ENCODE results near the gene PIKFYVE. TPM values are rescaled to one million over a fixed set of nuclear protein-coding genes. Genes with fewer than 3 reads are reported as not detected.
"Not testable (repeated sequence)": the region's sequence is repeated elsewhere in the genome, so short reads cannot be mapped to it uniquely, and the experiment has no call there.

Gene PIKFYVE
- total RNA-seq (2021), result 25.7 and 27.2 TPM in 2 replicates
- long read RNA-seq, partial matches to known transcripts, result 3 of 8 reads
- long read RNA-seq, other reads (novel, unspliced or antisense), result 5 of 8 reads

- peak within 1 kb of the TSS; percentile 89 for H3K4me2 ChIP-seq (ENCODE audit: insufficient read depth, insufficient read length, low read length)
- no peaks in the 10 kb centered on the region for H3K4me1 ChIP-seq (ENCODE audit: insufficient read depth, low read length)
- Mint-ChIP-seq H3K9me3 (peaks cover 4 to 5% of the 10 kb centered on the region in 2 experiments; a peak in 1 of 5 replicates), H3K36me3 (ENCODE audit: insufficient read depth in 1 of 3, low read depth in 3 of 3) (peaks cover 2 to 8% (median 2%) of the 10 kb centered on the region in 3 experiments; a peak in 6 of 7 replicates), H3K4me3 (peak within 1 kb of the TSS; percentile 91 to 98), H3K27ac (peak within 1 kb of the TSS; percentile 96 to 98 (median 98)), H3K4me1 (peaks cover 31 to 33% of the 10 kb centered on the region in 2 experiments), H3K27me3 (ENCODE audit: low read depth) (no peaks in the 10 kb centered on the region)
- no peak within 1 kb of the TSS for H3T11ph ChIP-seq (ENCODE audit: low read length)
- WGBS (ENCODE audit: extremely low coverage, insufficient read length, low lambda C conversion rate), result no CpG with 5 or more reads among the region's 50 CpGs
- no peaks in the 10 kb centered on the region for H3K9me3 ChIP-seq (ENCODE audit: control insufficient read depth, low read depth, low read length)
- peaks cover 18% of the 10 kb centered on the region for H3K79me2 ChIP-seq (ENCODE audit: insufficient read depth, low read length)
- peaks cover 3% of the 10 kb centered on the region for H3K79me1 ChIP-seq (ENCODE audit: insufficient read depth, low read depth, low read length, poor library complexity, severe bottlenecking)
- H2AFZ ChIP-seq (ENCODE audit: low read length), result peak within 1 kb of the TSS; percentile 1
- no peak within 1 kb of the TSS for H2BK15ac ChIP-seq (ENCODE audit: low read depth, low read length)
- H4K91ac ChIP-seq (ENCODE audit: insufficient read length, low read depth, low read length), result no peak within 1 kb of the TSS
- peak within 1 kb of the TSS; percentile 84 for H3K27ac ChIP-seq (ENCODE audit: insufficient read length, low read depth, low read length)
- peak; percentile 98 for DNase-seq
- H3K14ac ChIP-seq (ENCODE audit: insufficient read depth, low read length), result no peak within 1 kb of the TSS
- H2BK20ac ChIP-seq (ENCODE audit: low read depth, low read length, poor library complexity, severe bottlenecking), result no peak within 1 kb of the TSS
- H2BK5ac ChIP-seq (ENCODE audit: insufficient read length, low read length), result no peak within 1 kb of the TSS
- no peak for TF ChIP-seq CTCF (conservative IDR thresholded peaks at IDR 0.05)
- H2BK120ac ChIP-seq (ENCODE audit: low read depth, low read length, poor library complexity, severe bottlenecking), result no peak within 1 kb of the TSS
- no peak within 1 kb of the TSS for H4K5ac ChIP-seq (ENCODE audit: insufficient read length, low read depth, low read length)
- H3K56ac ChIP-seq (ENCODE audit: insufficient read length, low read depth, low read length), result no peak within 1 kb of the TSS
- no peak within 1 kb of the TSS for H4K8ac ChIP-seq (replicated peaks; ENCODE audit: insufficient read length, low read depth, low read length)
- no peaks in the 10 kb centered on the region for H4K20me1 ChIP-seq (ENCODE audit: control insufficient read depth, insufficient read depth, insufficient read length)
- peak within 1 kb of the TSS; percentile 35 for H3K18ac ChIP-seq (ENCODE audit: insufficient read length, low read depth, low read length)
- H2BK12ac ChIP-seq (ENCODE audit: insufficient read length, low read depth, low read length), result no peak within 1 kb of the TSS
- H3K9ac ChIP-seq (ENCODE audit: extremely low read depth, insufficient read length, low read length), result peak within 1 kb of the TSS; percentile 72
- H2AK5ac ChIP-seq (ENCODE audit: insufficient read length, low read length), result no peak within 1 kb of the TSS
- no peaks in the 10 kb centered on the region for H3K27me3 ChIP-seq (ENCODE audit: insufficient read depth, low read length)
- peaks cover 4% of the 10 kb centered on the region for H3K23me2 ChIP-seq (ENCODE audit: insufficient read length, low read depth, low read length, poor library complexity, severe bottlenecking)
- no peak within 1 kb of the TSS for H3K4ac ChIP-seq (ENCODE audit: low read depth, low read length)
- H3K23ac ChIP-seq (ENCODE audit: insufficient read length, low read depth, low read length), result no peak within 1 kb of the TSS
These were observed at the start of gene PIKFYVE for GRCh38 chr2:208265801-208266552. Gene PIKFYVE, plus strand, starts transcription at chr2:208266255. Its CDS starts 5,265 bp downstream, at chr2:208271520.

- not testable (repeated sequence) for H3K18ac ChIP-seq (ENCODE audit: insufficient read length, low read depth, low read length); DNase-seq; H4K20me1 ChIP-seq (ENCODE audit: control insufficient read depth, insufficient read depth, insufficient read length); H2AK5ac ChIP-seq (ENCODE audit: insufficient read length, low read length); H4K5ac ChIP-seq (ENCODE audit: insufficient read length, low read depth, low read length); H3K27me3 Mint-ChIP-seq (ENCODE audit: low read depth); H3K4me1 ChIP-seq (ENCODE audit: insufficient read depth, low read length); H3K23me2 ChIP-seq (ENCODE audit: insufficient read length, low read depth, low read length, poor library complexity, severe bottlenecking); H3K79me1 ChIP-seq (ENCODE audit: insufficient read depth, low read depth, low read length, poor library complexity, severe bottlenecking); H2BK15ac ChIP-seq (ENCODE audit: low read depth, low read length); H3K23ac ChIP-seq (ENCODE audit: insufficient read length, low read depth, low read length); H3K9ac ChIP-seq (ENCODE audit: extremely low read depth, insufficient read length, low read length); H3T11ph ChIP-seq (ENCODE audit: low read length); H3K4me2 ChIP-seq (ENCODE audit: insufficient read depth, insufficient read length, low read length); H3K9me3 ChIP-seq (ENCODE audit: control insufficient read depth, low read depth, low read length); H3K27ac ChIP-seq (ENCODE audit: insufficient read length, low read depth, low read length); H3K27ac Mint-ChIP-seq; H2AFZ ChIP-seq (ENCODE audit: low read length); H2BK5ac ChIP-seq (ENCODE audit: insufficient read length, low read length); H3K9me3 Mint-ChIP-seq; H3K14ac ChIP-seq (ENCODE audit: insufficient read depth, low read length); H2BK120ac ChIP-seq (ENCODE audit: low read depth, low read length, poor library complexity, severe bottlenecking); H2BK12ac ChIP-seq (ENCODE audit: insufficient read length, low read depth, low read length); H3K27me3 ChIP-seq (ENCODE audit: insufficient read depth, low read length); H2BK20ac ChIP-seq (ENCODE audit: low read depth, low read length, poor library complexity, severe bottlenecking); H3K4ac ChIP-seq (ENCODE audit: low read depth, low read length); H4K8ac ChIP-seq (replicated peaks; ENCODE audit: insufficient read length, low read depth, low read length); H3K56ac ChIP-seq (ENCODE audit: insufficient read length, low read depth, low read length); H3K4me3 Mint-ChIP-seq; H4K91ac ChIP-seq (ENCODE audit: insufficient read length, low read depth, low read length); H3K4me1 Mint-ChIP-seq; H3K79me2 ChIP-seq (ENCODE audit: insufficient read depth, low read length)
- peaks cover 4 to 22% (median 21%) of the 10 kb centered on the region in 3 experiments; a peak in 6 of 7 replicates for H3K36me3 Mint-ChIP-seq (ENCODE audit: insufficient read depth in 1 of 3, low read depth in 3 of 3)
- no CpG with 5 or more reads among the region's 3 CpGs for WGBS (ENCODE audit: extremely low coverage, insufficient read length, low lambda C conversion rate)
These were observed 44.2 kb upstream of the PIKFYVE start for GRCh38 chr2:208221873-208222272.
